Pancreas (tissue), 10 donors: ENCODE results near the gene TNS2. TPM values are rescaled to one million over a fixed set of nuclear protein-coding genes. Genes with fewer than 3 reads are reported as not detected.

Experiments used
- ATAC-seq, 4 donors: fragments of 200-7000 bp; cut with Tn5 transposase; one replicate each; pipeline versions ENCODE4 v1.8.0 to v1.9.1; 2020; ENCODE audit warnings: mild to moderate bottlenecking in 4 of 4, moderate library complexity in 4 of 4
- DNase-seq, 6 donors: peaks; one replicate each; pipeline ENCODE4 v3.0.0-alpha.2; 2020
- FAIRE-seq: peaks from 2 replicates; lab custom pipeline; 2012; peaks lifted over from hg19 to GRCh38; lab: Jason Lieb, UNC
- H3K27ac ChIP-seq, 4 donors: fragments of 200-600 bp; sonication (generic); 1 replicate in 3 of 4; 2 replicates in 1 of 4; pipeline versions ENCODE4 v1.5.0 to v1.8.0; 2020
- H3K27me3 ChIP-seq, 4 donors: fragments of 200-600 bp; one replicate each; pipeline ENCODE4 v1.8.0; 2021
- H3K36me3 ChIP-seq, 3 donors: fragments of 200-600 bp; sonication (generic) in 1 of 3; one replicate each; pipeline versions ENCODE4 v1.5.0 to v1.8.0; 2020 to 2021
- H3K4me1 ChIP-seq, 3 donors: fragments of 200-600 bp; one replicate each; pipeline ENCODE4 v1.8.0; 2021
- H3K4me3 ChIP-seq, 4 donors: fragments of 200-600 bp; sonication (generic) in 2 of 4; one replicate each; pipeline versions ENCODE4 v1.5.0 to v1.8.0; 2020 to 2021
- H3K9me3 ChIP-seq, 4 donors: fragments of 200-600 bp; one replicate each; pipeline ENCODE4 v1.8.0; 2021
- WGBS, 2 donors: extraction: QIAGEN DNeasy Blood & Tissue Kit; methylation state at CpG; one replicate each; pipeline ENCODE4 v1.1.7; 2013; 5-methylcytosine and 5-hydroxymethylcytosine counted together
- intact Hi-C, 3 donors: fragments of 100-400 bp; cut with DNase I; formaldehyde crosslinking; loops; one replicate each; pipeline versions ENCODE4 v1.11.1 to v1.14.2; 2022
- polyA plus RNA-seq, 2 donors: library from polyadenylated mRNA; stranded (reverse); fragments of 200-250 nt; gene quantifications; one replicate each; pipeline ENCODE4 v1.2.3, GENCODE V29; 2013
- total RNA-seq, 6 donors: library from RNA; stranded (reverse); fragmentation: NEBNext Ultra II Directional in 4 of 6; extraction: Animal tissue kit (Norgen Biotek cat#: 25700) in 4 of 6; gene quantifications; one replicate each; pipeline versions ENCODE4 v1.2.1 to v1.2.4, GENCODE V29; 2021 to 2023
- TF ChIP-seq, protein P1 (sequence below), 4 donors: fragments of 200-600 bp; sonication (generic) in 3 of 4; IDR thresholded peaks; one replicate each; pipeline versions ENCODE4 v1.5.0 to v1.8.0; 2021; ENCODE audit warnings: antibody characterized with exemption in 4 of 4
- donor health status: healthy with polysubstance abuse.
- donor health status: DM: no; HTN: no; CAD: no; lungs with moderate emphysema.
- donor health status: DM: no; HTN: no; CAD: no.
- donor health status: control.
- donor health status: control.
- donor health status: Bipolar disorder and iron deficiency.
- donor health status: DM: yes; HTN: yes; CAD: no.
- donor health status: DM: no; HTN: no; CAD: no.
- donor health status: DM: no; HTN: no; CAD: no.
- donor health status: DM: yes; HTN: yes; CAD: no.

TNS2 gene
- total and polyA plus RNA-seq, 8 donors = 22.7 to 183 (median 37.2) TPM

DNA sequence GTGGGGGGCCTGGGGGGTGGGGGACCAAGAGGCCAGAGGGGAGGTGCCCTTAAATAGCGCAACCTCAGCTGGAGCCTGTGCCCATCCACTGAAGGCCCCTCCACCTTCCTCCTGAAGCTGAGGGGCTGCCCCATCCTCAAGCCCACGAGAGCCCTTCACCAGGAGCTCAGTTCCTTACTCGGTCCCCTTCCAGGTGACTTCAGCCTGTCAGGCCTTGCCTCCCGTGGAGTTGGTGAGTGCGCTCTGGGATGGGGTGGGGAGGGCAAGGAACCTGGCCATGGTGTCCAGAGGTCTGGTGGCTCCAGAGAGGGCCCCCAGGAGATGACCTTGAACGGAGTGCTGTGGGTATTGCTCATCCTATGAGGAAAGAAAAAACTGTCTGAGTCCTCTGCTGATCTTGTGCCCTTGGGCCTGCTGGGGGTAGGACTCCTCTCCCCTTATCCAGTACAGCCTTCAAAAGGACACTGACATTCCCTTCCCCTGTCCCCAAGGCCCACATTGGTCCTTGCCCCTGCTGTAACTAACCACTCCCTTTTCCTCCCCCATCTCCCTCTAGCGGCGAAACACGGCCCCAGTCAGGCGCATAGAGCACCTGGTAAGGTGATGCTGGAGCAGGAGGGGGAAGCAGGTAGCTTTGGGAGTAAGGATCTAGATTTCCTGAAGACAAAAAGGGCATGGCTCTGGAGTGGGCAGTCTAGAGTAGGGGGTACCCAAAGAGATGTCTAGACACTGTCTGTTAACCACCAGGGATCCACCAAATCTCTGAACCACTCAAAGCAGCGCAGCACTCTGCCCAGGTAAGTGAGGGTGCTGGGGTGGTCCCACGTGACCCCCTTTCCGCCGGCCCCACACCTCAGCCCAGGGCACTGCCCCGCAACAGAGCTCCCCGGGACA, 3.6 kb downstream of the TNS2 start:
- peak in 5 of 6 donors; percentile 81 to 88 (median 87) for DNase-seq
- intact Hi-C loops = no loop called here
- peak overlapping the region; percentile 31 to 59 (median 36) for H3K4me3 ChIP-seq
- WGBS, 2 donors = 11 to 13% methylated on average over 16 of the region's 16 CpGs
- ATAC-seq = peak; percentile 56 to 69 (median 59)
- no peaks in the 10 kb centered on the region for H3K9me3 ChIP-seq
- no peaks in the 10 kb centered on the region for H3K27me3 ChIP-seq
- H3K36me3 ChIP-seq = no peaks in the 10 kb centered on the region
- H3K27ac ChIP-seq = peak overlapping the region; percentile 82 to 99 (median 98)
- TF ChIP-seq, protein P1, sequence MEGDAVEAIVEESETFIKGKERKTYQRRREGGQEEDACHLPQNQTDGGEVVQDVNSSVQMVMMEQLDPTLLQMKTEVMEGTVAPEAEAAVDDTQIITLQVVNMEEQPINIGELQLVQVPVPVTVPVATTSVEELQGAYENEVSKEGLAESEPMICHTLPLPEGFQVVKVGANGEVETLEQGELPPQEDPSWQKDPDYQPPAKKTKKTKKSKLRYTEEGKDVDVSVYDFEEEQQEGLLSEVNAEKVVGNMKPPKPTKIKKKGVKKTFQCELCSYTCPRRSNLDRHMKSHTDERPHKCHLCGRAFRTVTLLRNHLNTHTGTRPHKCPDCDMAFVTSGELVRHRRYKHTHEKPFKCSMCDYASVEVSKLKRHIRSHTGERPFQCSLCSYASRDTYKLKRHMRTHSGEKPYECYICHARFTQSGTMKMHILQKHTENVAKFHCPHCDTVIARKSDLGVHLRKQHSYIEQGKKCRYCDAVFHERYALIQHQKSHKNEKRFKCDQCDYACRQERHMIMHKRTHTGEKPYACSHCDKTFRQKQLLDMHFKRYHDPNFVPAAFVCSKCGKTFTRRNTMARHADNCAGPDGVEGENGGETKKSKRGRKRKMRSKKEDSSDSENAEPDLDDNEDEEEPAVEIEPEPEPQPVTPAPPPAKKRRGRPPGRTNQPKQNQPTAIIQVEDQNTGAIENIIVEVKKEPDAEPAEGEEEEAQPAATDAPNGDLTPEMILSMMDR (IDR thresholded peaks at IDR 0.05) = peak; percentile 50 to 55 (median 53)
- no peak for FAIRE-seq
- H3K4me1 ChIP-seq = peaks cover 33 to 45% (median 43%) of the 10 kb centered on the region in 3 donors

DNA sequence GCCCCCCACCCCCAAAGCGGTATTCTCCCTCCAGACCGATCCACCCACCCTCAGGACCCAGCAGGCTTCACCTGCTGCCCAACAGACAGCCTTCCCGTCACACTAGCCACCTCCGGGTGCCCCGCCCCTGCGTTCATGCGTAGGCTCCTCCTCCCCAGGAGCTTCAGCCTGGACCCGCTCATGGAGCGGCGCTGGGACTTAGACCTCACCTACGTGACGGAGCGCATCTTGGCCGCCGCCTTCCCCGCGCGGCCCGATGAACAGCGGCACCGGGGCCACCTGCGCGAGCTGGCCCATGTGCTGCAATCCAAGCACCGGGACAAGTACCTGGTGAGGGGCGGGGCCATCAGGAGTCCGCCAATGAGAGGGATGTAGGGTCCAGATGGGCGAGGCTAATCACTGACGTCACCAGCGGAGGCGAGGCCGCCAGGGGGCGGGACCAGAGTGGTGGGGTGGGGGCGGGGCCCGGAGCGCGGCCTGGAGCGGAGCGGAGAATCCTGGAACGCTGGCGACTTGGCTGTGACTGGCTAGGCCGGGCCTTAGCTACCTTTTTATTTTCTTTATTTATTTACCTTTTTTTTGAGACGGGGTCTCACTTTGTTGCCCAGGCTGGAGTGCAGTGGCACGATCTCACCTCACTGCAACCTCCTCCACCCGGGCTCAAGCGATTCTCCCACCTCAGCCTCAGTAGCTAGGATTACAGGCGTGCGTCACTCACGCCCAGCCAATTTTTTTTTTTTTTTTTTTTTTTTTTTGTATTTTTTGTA, 4.4 kb downstream of the TNS2 start:
- peak; percentile 96 to 98 (median 97) for DNase-seq
- TF ChIP-seq, protein P1 (IDR thresholded peaks at IDR 0.05) = peak in 1 of 4 donors; percentile 16
- intact Hi-C loops = no loop called here
- H3K4me3 ChIP-seq = peak overlapping the region; percentile 31 to 59 (median 36)
- no peaks in the 10 kb centered on the region for H3K9me3 ChIP-seq
- no peak for FAIRE-seq
- no peaks in the 10 kb centered on the region for H3K36me3 ChIP-seq
- H3K27ac ChIP-seq = peak overlapping the region; percentile 82 to 99 (median 98)
- peaks cover 27 to 37% (median 35%) of the 10 kb centered on the region in 3 donors for H3K4me1 ChIP-seq
- ATAC-seq = peak; percentile 72 to 84 (median 80)
- WGBS, 2 donors = 2 to 6% methylated on average over 48 of the region's 48 CpGs
- no peaks in the 10 kb centered on the region for H3K27me3 ChIP-seq

GRCh38 chr12:53055471-53056266, 5.8 kb downstream of the TNS2 start:
- no peak for ATAC-seq
- H3K27ac ChIP-seq = no peak overlapping the region
- WGBS, 2 donors = 79 to 84% methylated on average over 15 of the region's 15 CpGs
- no peaks in the 10 kb centered on the region for H3K27me3 ChIP-seq
- peak in 4 of 6 donors; percentile 41 to 77 (median 47) for DNase-seq
- no peaks in the 10 kb centered on the region for H3K9me3 ChIP-seq
- no peak for FAIRE-seq
- H3K4me3 ChIP-seq = no peak overlapping the region
- H3K4me1 ChIP-seq = peaks cover 23 to 32% (median 29%) of the 10 kb centered on the region in 3 donors
- no peaks in the 10 kb centered on the region for H3K36me3 ChIP-seq
- TF ChIP-seq, protein P1 (IDR thresholded peaks at IDR 0.05) = no peak
- intact Hi-C loops = no loop called here

DNA sequence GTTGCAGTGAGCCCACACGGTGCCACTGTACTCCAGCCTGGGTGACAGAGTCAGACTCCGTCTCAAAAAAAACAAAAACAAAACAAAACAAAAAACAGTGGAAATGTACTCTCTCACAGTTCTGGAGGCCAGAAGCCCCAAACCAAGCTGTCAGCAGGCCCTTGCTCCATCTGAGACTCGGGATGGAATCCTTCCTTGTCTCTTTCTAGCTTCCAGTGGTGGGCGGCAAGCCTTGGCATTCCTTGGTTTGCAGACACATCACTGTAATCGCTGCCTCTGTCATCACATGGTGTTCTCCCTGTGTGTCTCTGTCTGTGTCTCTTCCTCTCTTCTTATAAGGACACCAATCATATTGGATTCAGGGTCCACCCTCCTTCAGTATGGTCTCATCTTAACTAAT, 6.4 kb downstream of the TNS2 start:
- no peak for ATAC-seq
- Histone ChIP-seq H3K27ac (no peak overlapping the region), H3K27me3 (no peaks in the 10 kb centered on the region), H3K36me3 (no peaks in the 10 kb centered on the region), H3K9me3 (no peaks in the 10 kb centered on the region), H3K4me1 (peaks cover 25 to 34% (median 29%) of the 10 kb centered on the region in 3 donors), H3K4me3 (no peak overlapping the region)
- WGBS, 2 donors = 87 to 88% methylated on average over 5 of the region's 5 CpGs
- DNase-seq = peak in 2 of 6 donors; percentile 11 to 29
- intact Hi-C loops = no loop called here
- no peak for FAIRE-seq
- TF ChIP-seq, protein P1 (IDR thresholded peaks at IDR 0.05) = no peak
